GM04503 (cell line): ENCODE results near the gene ELK4.

ENCODE experiments used
- DNase-seq: peaks from one replicate; pipeline ENCODE4 v3.0.0-alpha.2; 2012; ENCODE audit warnings: low read depth

Gene ELK4

DNA sequence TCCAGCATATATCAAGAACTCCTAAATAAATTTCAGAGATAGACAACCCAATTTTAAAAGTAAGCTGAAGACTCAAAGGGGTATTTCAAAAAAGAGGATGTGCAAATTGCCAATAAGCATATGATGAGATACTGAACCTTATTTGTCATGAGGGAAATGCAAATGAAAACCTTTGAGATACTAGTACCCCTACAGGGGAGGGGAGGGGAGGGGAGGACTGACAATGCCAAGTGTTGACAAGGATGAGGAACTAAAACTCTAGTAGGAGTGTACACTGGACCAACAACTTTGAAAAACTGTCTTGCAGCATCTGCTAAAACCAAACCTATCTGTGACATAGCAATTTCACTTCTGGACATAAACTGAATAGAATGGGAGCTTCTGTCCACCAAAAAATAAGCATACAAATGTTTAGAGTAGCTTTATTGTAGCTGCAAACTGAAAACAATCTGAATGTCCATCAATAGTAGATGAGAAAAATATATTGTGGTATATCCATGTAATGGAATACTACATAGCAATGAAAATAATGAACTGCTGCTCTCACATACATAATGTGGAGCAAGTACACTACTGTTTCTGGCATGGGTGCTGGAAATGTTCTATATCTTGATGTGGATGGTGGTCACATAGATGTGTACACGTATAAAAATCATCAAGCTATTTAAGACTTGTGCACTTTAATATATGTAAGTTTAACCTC, 70.2 kb downstream of the ELK4 start:
- DNase-seq: no peak
